A673 (cell line): ENCODE data around the gene TPM2. TPM values are rescaled to one million over a fixed set of nuclear protein-coding genes. Genes with fewer than 3 reads are reported as not detected.

Experiments
- BruUV-seq: library from RNA; stranded (reverse); fragments of 400-500 nt; replicated peaks from 2 replicates; lab custom pipeline; 2021; lab: Mats Ljungman, UMichigan
- CTCF ChIA-PET: fragments of 300-600 bp; sonication (Branson Sonifier 250); formaldehyde crosslinking; loops from one replicate; lab custom pipeline; 2022; ENCODE audit warnings: antibody characterized with exemption; lab: Charles Lee
- POLR2A ChIA-PET: fragments of 300-600 bp; sonication (Branson Sonifier 250); formaldehyde crosslinking; loops from one replicate; lab custom pipeline; 2022; ENCODE audit warnings: antibody characterized with exemption; ENCODE audit not compliant: low non-redundant PET; lab: Charles Lee
- DNase-seq: peaks from one replicate; pipeline ENCODE4 v3.0.0-alpha.2; 2015; ENCODE audit warnings: low spot score
- H3K27ac ChIP-seq: fragments of 200-600 bp; sonication (generic); 2 replicates; pipeline ENCODE4 v1.5.1; 2016; ENCODE audit warnings: mixed run types, low read depth, mild to moderate bottlenecking, mixed read lengths, antibody characterized with exemption, low read length; ENCODE audit not compliant: poor library complexity, severe bottlenecking
- H3K27me3 ChIP-seq: fragments of 200-600 bp; sonication (generic); replicated peaks from 2 replicates; pipeline ENCODE4 v1.6.1; 2017; ENCODE audit warnings: mixed run types, low read depth, mild to moderate bottlenecking, mixed read lengths, antibody characterized with exemption, low read length; ENCODE audit not compliant: insufficient read depth, poor library complexity
- H3K36me3 ChIP-seq: fragments of 200-600 bp; sonication (generic); 2 replicates; pipeline ENCODE4 v1.6.1; 2016; ENCODE audit warnings: mixed run types, mild to moderate bottlenecking, mixed read lengths, antibody characterized with exemption, low read length; ENCODE audit not compliant: insufficient read depth, poor library complexity, severe bottlenecking
- H3K4me1 ChIP-seq: fragments of 200-600 bp; sonication (generic); 2 replicates; pipeline ENCODE4 v1.6.1; 2017; ENCODE audit warnings: mixed run types, mild to moderate bottlenecking, mixed read lengths, antibody characterized with exemption, low read length; ENCODE audit not compliant: insufficient read depth, poor library complexity, severe bottlenecking
- H3K4me3 ChIP-seq: fragments of 200-600 bp; sonication (generic); 2 replicates; pipeline ENCODE4 v1.5.1; 2016; ENCODE audit warnings: low read depth, mixed run types, mild to moderate bottlenecking, mixed read lengths, low read length; ENCODE audit not compliant: poor library complexity, severe bottlenecking
- H3K9me3 ChIP-seq: fragments of 200-600 bp; sonication (generic); 2 replicates; pipeline ENCODE4 v1.6.1; 2016; ENCODE audit warnings: mixed run types, low read depth, mild to moderate bottlenecking, mixed read lengths, antibody characterized with exemption, low read length; ENCODE audit not compliant: poor library complexity, severe bottlenecking
- CTCF ChIP-seq: fragments of 300-800, 200-600 bp; sonication (generic); conservative IDR thresholded peaks from 2 replicates; pipeline ENCODE4 v1.5.1; 2017; ENCODE audit warnings: low read depth, mild to moderate bottlenecking, antibody characterized with exemption, low read length, moderate library complexity, mixed read lengths
- EZH2 ChIP-seq: fragments of 200-600 bp; sonication (generic); IDR thresholded peaks from 2 replicates; pipeline ENCODE4 v1.6.1; 2017; ENCODE audit warnings: borderline replicate concordance, low read depth, mild to moderate bottlenecking, mixed read lengths, antibody characterized with exemption, low read length; ENCODE audit not compliant: poor library complexity, severe bottlenecking
- intact Hi-C: fragments of 100-400 bp; cut with micrococcal nuclease; formaldehyde crosslinking; loops from one replicate; pipeline ENCODE4 v1.10.0; 2022; ENCODE audit not compliant: unreplicated experiment
- total RNA-seq: library from RNA; stranded (reverse); gene quantifications from 2 replicates; pipeline ENCODE4 v1.2.3, GENCODE V29; 2021

The TPM2 gene
- total RNA-seq, 1 experiment from 2014 or later: 44.3 TPM

DNA sequence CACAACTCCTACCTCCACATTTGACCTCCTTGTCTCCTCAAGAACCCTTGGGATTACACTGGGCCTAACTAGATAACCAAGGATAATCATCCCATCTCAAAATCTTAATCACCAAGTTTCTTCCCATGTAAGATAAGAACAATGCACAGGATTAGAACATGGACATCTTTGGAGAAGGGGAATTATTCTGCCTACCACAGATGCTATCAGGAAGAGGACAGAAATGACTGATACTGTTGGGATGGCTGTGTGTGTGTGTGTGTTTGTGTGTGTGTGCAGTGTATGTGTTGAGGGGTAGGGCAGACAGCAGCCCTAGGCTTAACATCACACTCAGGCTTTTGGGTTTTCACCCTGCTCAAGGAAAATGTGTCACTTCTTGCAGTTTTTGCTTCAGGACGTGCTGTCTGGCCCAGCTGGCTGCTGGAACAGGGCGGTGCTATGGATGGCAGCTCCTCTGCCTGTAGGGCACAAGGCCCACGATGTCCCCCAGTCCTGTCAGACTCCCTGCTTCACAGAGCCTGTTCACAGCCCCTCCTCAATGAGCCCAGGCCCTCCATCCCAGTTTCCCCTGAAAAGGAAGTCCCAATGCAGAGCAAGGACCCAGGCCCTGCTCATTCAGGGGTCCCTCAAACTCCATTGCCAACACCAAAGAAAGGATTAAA, 8.3 kb downstream of the TPM2 start:
- no peak for DNase-seq
- intact Hi-C loops: no loop called here
- BruUV-seq: no TSS peak

DNA sequence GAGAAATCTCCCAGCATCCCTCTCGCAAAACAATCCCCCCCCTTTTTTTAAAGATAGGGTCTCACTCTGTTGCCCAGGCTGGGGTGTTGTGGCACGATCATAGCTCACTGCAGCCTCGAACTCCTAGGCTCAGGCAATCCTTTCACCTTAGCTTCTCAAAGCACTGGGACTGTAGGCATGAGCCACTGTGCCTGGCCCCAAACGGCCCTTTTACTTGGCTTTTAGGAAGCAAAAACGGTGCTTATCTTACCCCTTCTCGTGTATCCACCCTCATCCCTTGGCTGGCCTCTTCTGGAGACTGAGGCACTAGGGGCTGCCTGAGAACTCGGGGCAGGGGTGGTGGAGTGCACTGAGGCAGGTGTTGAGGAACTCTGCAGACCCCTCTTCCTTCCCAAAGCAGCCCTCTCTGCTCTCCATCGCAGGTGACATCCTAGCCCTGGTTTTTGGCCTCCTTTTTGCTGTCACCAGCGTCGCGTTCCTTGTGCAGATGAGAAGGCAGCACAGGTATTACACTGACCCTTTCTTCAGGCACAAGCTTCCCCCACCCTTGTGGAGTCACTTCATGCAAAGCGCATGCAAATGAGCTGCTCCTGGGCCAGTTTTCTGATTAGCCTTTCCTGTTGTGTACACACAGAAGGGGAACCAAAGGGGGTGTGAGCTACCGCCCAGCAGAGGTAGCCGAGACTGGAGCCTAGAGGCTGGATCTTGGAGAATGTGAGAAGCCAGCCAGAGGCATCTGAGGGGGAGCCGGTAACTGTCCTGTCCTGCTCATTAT, 9.2 kb downstream of the TPM2 start:
- Histone ChIP-seq H3K4me3 (no peak overlapping the region), H3K27me3 (no peaks in the 10 kb centered on the region), H3K9me3 (no peaks in the 10 kb centered on the region), H3K36me3 (peaks cover 5% of the 10 kb centered on the region), H3K4me1 (no peaks in the 10 kb centered on the region), H3K27ac (no peak overlapping the region)
- DNase-seq: no peak
- no TSS peak for BruUV-seq
- ChIA-PET POLR2A (no interaction called here), CTCF (no interaction called here)
- intact Hi-C loops: no loop called here
- TF ChIP-seq EZH2 (no peak), CTCF (no peak)

More for the DNA sequence above, 8.3 kb downstream of the TPM2 start:
- no peaks in the 10 kb centered on the region for H3K27me3 ChIP-seq
- ChIA-PET POLR2A (no interaction called here), CTCF (no interaction called here)
- H3K27ac ChIP-seq: no peak overlapping the region
- no peaks in the 10 kb centered on the region for H3K4me1 ChIP-seq
- H3K9me3 ChIP-seq: no peaks in the 10 kb centered on the region
- TF ChIP-seq EZH2: no peak
- TF ChIP-seq CTCF: no peak
- no peak overlapping the region for H3K4me3 ChIP-seq
- peaks cover 5% of the 10 kb centered on the region for H3K36me3 ChIP-seq

DNA sequence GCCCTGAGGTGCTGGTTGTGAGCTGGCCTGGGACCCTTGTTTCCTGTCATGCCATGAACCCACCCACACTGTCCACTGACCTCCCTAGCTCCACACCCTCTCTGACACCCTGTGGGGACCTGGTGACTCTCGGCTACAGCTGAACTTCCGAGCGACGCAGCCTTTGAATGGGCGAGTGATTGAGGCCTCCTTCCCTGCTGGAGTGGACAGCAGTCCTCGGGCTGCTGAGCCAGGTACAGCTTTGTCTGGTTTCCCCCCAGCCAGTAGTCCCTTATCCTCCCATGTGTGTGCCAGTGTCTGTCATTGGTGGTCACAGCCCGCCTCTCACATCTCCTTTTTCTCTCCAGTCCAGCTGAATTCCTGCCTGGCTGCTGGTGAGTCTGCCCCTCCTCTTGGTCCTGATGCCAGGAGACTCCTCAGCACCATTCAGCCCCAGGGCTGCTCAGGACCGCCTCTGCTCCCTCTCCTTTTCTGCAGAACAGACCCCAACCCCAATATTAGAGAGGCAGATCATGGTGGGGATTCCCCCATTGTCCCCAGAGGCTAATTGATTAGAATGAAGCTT, 9.9 kb downstream of the TPM2 start:
- intact Hi-C loops: no loop called here
- Histone ChIP-seq H3K36me3 (peaks cover 5% of the 10 kb centered on the region), H3K4me3 (no peak overlapping the region), H3K27me3 (no peaks in the 10 kb centered on the region), H3K9me3 (no peaks in the 10 kb centered on the region), H3K4me1 (no peaks in the 10 kb centered on the region), H3K27ac (no peak overlapping the region)
- POLR2A ChIA-PET: no interaction called here
- TF ChIP-seq CTCF (no peak), EZH2 (no peak)
- CTCF ChIA-PET: no interaction called here
- no TSS peak for BruUV-seq
- no peak for DNase-seq
